Non-pigmented ciliary epithelial cell (primary cell): ENCODE data around the gene ELN.

Experiments
- DNase-seq: peaks from one replicate; pipeline ENCODE4 v3.0.0-alpha.2; 2010; ENCODE audit warnings: low read depth

ELN gene

GRCh38 chr7:74061840-74062539 is 34.0 kb downstream of the ELN start:
- DNase-seq: peak; percentile 65

GRCh38 chr7:74063223-74063641 is 35.3 kb downstream of the ELN start:
- no peak for DNase-seq

GRCh38 chr7:74063646-74064045 is 35.7 kb downstream of the ELN start:
- DNase-seq: no peak

GRCh38 chr7:74064696-74065095 is 36.7 kb downstream of the ELN start:
- DNase-seq: no peak

GRCh38 chr7:74066626-74067025 is 38.7 kb downstream of the ELN start:
- no peak for DNase-seq

GRCh38 chr7:74068378-74069085 is 40.6 kb downstream of the ELN start:
- DNase-seq: no peak

- no peak for DNase-seq
Measured at GRCh38 chr7:74069086-74069541, 41.1 kb downstream of the ELN start.

- no peak for DNase-seq
Measured at GRCh38 chr7:74069790-74070618, 42.0 kb downstream of the ELN start.

- no peak for DNase-seq
Measured at GRCh38 chr7:74070619-74070921, 42.6 kb downstream of the ELN start.

GRCh38 chr7:74071121-74071520 is 43.1 kb downstream of the ELN start:
- DNase-seq: no peak

GRCh38 chr7:74074770-74075169 is 46.8 kb downstream of the ELN start:
- DNase-seq: no peak

GRCh38 chr7:74078461-74078860 is 50.5 kb downstream of the ELN start:
- no peak for DNase-seq

- no peak for DNase-seq
Measured at GRCh38 chr7:74082770-74083116, 54.8 kb downstream of the ELN start.

- no peak for DNase-seq
Measured at GRCh38 chr7:74083117-74083876, 55.3 kb downstream of the ELN start, which contains the start of gene LIMK1. Gene LIMK1 (plus strand): TSS chr7:74083804. CDS start chr7:74083991, 187 bp downstream.

GRCh38 chr7:74083928-74084721 is 56.2 kb downstream of the ELN start:
- DNase-seq: no peak

- no peak for DNase-seq
Measured at GRCh38 chr7:74084722-74085578, 57.0 kb downstream of the ELN start.

- no peak for DNase-seq
Measured at GRCh38 chr7:74087791-74088453, 59.9 kb downstream of the ELN start.

GRCh38 chr7:74092321-74092963 is 64.5 kb downstream of the ELN start:
- no peak for DNase-seq

GRCh38 chr7:74092964-74093471 is 65.0 kb downstream of the ELN start:
- DNase-seq: no peak
